Measurements from ENCODE around the gene TMSB4X. TPM values are rescaled to one million over a fixed set of nuclear protein-coding genes. Genes with fewer than 3 reads are reported as not detected.

The TMSB4X gene
- total RNA-seq, 4 donors from 2014 or later, result 1,261 to 2,736 (median 1,532) TPM

GRCh38 chrX:12999422-12999821 is 24.5 kb downstream of the TMSB4X start:
- intact Hi-C loops (cut with DNase I; ENCODE audit: low total_unique reads), result no loop called here
- no peak for DNase-seq (ENCODE audit: low spot score in 2 of 2)
- 63 to 75% methylated on average over 9 of the region's 9 CpGs for WGBS, 2 donors
- TF ChIP-seq CTCF (IDR thresholded peaks at IDR 0.05), result no peak
- no peak for TF ChIP-seq POLR2A (IDR thresholded peaks at IDR 0.05)
- no peak overlapping the region for H3K4me3 ChIP-seq (ENCODE audit: low read depth, poor library complexity, severe bottlenecking)

GRCh38 chrX:13000301-13000811 is 25.4 kb downstream of the TMSB4X start:
- DNase-seq (ENCODE audit: low spot score in 2 of 2), result no peak
- intact Hi-C loops (cut with DNase I; ENCODE audit: low total_unique reads), result no loop called here
- no peak for TF ChIP-seq CTCF (IDR thresholded peaks at IDR 0.05)
- TF ChIP-seq POLR2A (IDR thresholded peaks at IDR 0.05), result no peak
- no peak overlapping the region for H3K4me3 ChIP-seq (ENCODE audit: low read depth, poor library complexity, severe bottlenecking)
- WGBS, 2 donors, result 46 to 49% methylated on average over 8 of the region's 8 CpGs

GRCh38 chrX:13001097-13001496 is 26.2 kb downstream of the TMSB4X start:
- 80 to 98% methylated on average over 5 of the region's 5 CpGs for WGBS, 2 donors
- H3K4me3 ChIP-seq (ENCODE audit: low read depth, poor library complexity, severe bottlenecking), result no peak overlapping the region
- intact Hi-C loops (cut with DNase I; ENCODE audit: low total_unique reads), result no loop called here
- no peak for DNase-seq (ENCODE audit: low spot score in 2 of 2)
- TF ChIP-seq CTCF (IDR thresholded peaks at IDR 0.05), result no peak
- no peak for TF ChIP-seq POLR2A (IDR thresholded peaks at IDR 0.05)

GRCh38 chrX:13001961-13002671 is 27.2 kb downstream of the TMSB4X start:
- 71 to 75% methylated on average over 4 of the region's 4 CpGs for WGBS, 2 donors
- intact Hi-C loops (cut with DNase I; ENCODE audit: low total_unique reads), result no loop called here
- TF ChIP-seq POLR2A (IDR thresholded peaks at IDR 0.05), result no peak
- DNase-seq (ENCODE audit: low spot score in 2 of 2), result no peak
- no peak overlapping the region for H3K4me3 ChIP-seq (ENCODE audit: low read depth, poor library complexity, severe bottlenecking)

- DNase-seq (ENCODE audit: low spot score in 2 of 2), result no peak
- TF ChIP-seq POLR2A (IDR thresholded peaks at IDR 0.05) (no peak), CTCF (IDR thresholded peaks at IDR 0.05) (no peak)
- no peak overlapping the region for H3K4me3 ChIP-seq (ENCODE audit: low read depth, poor library complexity, severe bottlenecking)
- 41 to 53% methylated on average over 9 of the region's 9 CpGs for WGBS, 2 donors
- intact Hi-C loops (cut with DNase I; ENCODE audit: low total_unique reads), result no loop called here
Observed at GRCh38 chrX:13005661-13006473, 31.0 kb downstream of the TMSB4X start.

- no peak for DNase-seq (ENCODE audit: low spot score in 2 of 2)
Observed at GRCh38 chrX:13007519-13008188, 32.7 kb downstream of the TMSB4X start.

More at GRCh38 chrX:13007519-13008188, 32.7 kb downstream of the TMSB4X start:
- intact Hi-C loops (cut with DNase I; ENCODE audit: low total_unique reads), result no loop called here
- no peak overlapping the region for H3K4me3 ChIP-seq (ENCODE audit: low read depth, poor library complexity, severe bottlenecking)
- no peak for TF ChIP-seq POLR2A (IDR thresholded peaks at IDR 0.05)
- no peak for TF ChIP-seq CTCF (IDR thresholded peaks at IDR 0.05)
- 80 to 90% methylated on average over 2 of the region's 2 CpGs for WGBS, 2 donors
